ENCODE data around the gene NECAB3.

The NECAB3 gene

DNA sequence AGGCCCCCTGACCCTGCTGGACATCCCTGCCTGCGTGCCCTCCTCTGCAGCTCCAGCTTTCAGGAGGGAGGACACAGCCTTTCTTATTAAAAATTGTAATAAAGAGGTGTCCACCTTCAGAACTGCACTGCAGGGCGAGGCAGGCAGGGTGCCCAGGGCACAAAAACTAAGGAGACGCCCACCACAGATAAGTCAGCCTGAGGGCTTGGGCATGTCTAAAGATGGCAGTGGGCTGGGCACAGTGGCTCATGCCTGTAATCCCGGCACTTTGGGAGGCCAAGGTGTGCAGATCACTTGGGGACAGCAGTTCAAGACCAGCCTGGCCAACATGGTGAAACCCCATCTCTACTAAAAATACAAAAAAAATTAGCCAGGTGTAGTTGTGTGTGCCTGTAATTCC, 19.1 kb downstream of the NECAB3 start:
- Histone ChIP-seq H3K4me3 (ENCODE audit: low read length) (no peak overlapping the region), H3K9me2 (replicated peaks; ENCODE audit: insufficient read depth, low read length) (no peaks in the 10 kb centered on the region), H2AFZ (ENCODE audit: low read length) (no peak overlapping the region), H3F3A (ENCODE audit: insufficient read depth, low read length) (no peaks in the 10 kb centered on the region; the same call in 1 of the 2 replicates), H3K27ac (ENCODE audit: low read length) (no peak overlapping the region), H3K9ac (ENCODE audit: low read length) (no peak overlapping the region), H3K79me2 (ENCODE audit: low read length) (no peaks in the 10 kb centered on the region), H3K4me1 (ENCODE audit: low read length) (peaks cover 3% of the 10 kb centered on the region; the same call in 1 of the 2 replicates), H4K20me1 (ENCODE audit: insufficient read depth, low read length) (no peaks in the 10 kb centered on the region), H3K9me3 (replicated peaks; ENCODE audit: insufficient read depth, low read length) (no peaks in the 10 kb centered on the region), H3K27me3 (replicated peaks; ENCODE audit: insufficient read depth, low read length) (no peaks in the 10 kb centered on the region), H3K36me3 (replicated peaks; ENCODE audit: insufficient read depth, low read length) (no peaks in the 10 kb centered on the region), H3K4me2 (ENCODE audit: low read depth, low read length) (no peak overlapping the region)
- DNase-seq: no peak
- no peak for TF ChIP-seq EZH2 (optimal IDR thresholded peaks at IDR 0.05; ENCODE audit: low read depth, low read length)
- no peak for TF ChIP-seq EZH2phosphoT487 (IDR thresholded peaks at IDR 0.05; ENCODE audit: low read length)
- TF ChIP-seq, protein P1, sequence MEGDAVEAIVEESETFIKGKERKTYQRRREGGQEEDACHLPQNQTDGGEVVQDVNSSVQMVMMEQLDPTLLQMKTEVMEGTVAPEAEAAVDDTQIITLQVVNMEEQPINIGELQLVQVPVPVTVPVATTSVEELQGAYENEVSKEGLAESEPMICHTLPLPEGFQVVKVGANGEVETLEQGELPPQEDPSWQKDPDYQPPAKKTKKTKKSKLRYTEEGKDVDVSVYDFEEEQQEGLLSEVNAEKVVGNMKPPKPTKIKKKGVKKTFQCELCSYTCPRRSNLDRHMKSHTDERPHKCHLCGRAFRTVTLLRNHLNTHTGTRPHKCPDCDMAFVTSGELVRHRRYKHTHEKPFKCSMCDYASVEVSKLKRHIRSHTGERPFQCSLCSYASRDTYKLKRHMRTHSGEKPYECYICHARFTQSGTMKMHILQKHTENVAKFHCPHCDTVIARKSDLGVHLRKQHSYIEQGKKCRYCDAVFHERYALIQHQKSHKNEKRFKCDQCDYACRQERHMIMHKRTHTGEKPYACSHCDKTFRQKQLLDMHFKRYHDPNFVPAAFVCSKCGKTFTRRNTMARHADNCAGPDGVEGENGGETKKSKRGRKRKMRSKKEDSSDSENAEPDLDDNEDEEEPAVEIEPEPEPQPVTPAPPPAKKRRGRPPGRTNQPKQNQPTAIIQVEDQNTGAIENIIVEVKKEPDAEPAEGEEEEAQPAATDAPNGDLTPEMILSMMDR (IDR thresholded peaks at IDR 0.05; ENCODE audit: low read length): no peak

DNA sequence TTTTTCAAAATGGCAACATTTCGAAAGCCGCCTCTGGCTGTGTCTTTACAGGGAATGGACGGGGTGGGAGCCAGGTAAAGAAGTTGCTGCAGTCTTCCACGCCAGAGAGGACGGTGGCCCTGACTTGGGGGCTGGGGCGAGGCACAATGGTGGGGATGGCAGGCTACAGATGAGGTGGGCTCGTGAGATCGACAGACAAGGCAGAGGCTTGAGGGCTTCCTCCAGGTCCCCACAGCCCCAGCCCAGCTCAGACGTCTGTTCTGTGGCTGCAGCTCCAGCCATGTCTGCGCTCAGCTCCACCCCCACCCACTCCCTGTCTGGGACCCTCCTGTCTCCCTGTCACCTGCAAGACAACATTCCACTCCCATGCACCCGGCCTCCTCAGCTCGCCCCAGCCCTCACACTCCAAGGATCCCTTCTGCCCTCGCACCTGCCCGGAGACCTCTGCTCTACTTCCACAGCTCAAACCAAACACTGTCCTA, 19.5 kb downstream of the NECAB3 start:
- H3K9me3 ChIP-seq (replicated peaks; ENCODE audit: insufficient read depth, low read length): no peaks in the 10 kb centered on the region
- H3K36me3 ChIP-seq (replicated peaks; ENCODE audit: insufficient read depth, low read length): no peaks in the 10 kb centered on the region
- no peak overlapping the region for H3K4me3 ChIP-seq (ENCODE audit: low read length)
- DNase-seq: no peak
- H4K20me1 ChIP-seq (ENCODE audit: insufficient read depth, low read length): no peaks in the 10 kb centered on the region
- no peak overlapping the region for H3K4me2 ChIP-seq (ENCODE audit: low read depth, low read length)
- no peak overlapping the region for H3K9ac ChIP-seq (ENCODE audit: low read length)
- TF ChIP-seq, protein P1 (IDR thresholded peaks at IDR 0.05; ENCODE audit: low read length): no peak
- TF ChIP-seq EZH2 (optimal IDR thresholded peaks at IDR 0.05; ENCODE audit: low read depth, low read length): no peak
- no peak for TF ChIP-seq EZH2phosphoT487 (IDR thresholded peaks at IDR 0.05; ENCODE audit: low read length)
- H3K27ac ChIP-seq (ENCODE audit: low read length): no peak overlapping the region
- no peaks in the 10 kb centered on the region for H3K9me2 ChIP-seq (replicated peaks; ENCODE audit: insufficient read depth, low read length)
- H3K27me3 ChIP-seq (replicated peaks; ENCODE audit: insufficient read depth, low read length): no peaks in the 10 kb centered on the region
- H2AFZ ChIP-seq (ENCODE audit: low read length): no peak overlapping the region
- H3F3A ChIP-seq (ENCODE audit: insufficient read depth, low read length): no peaks in the 10 kb centered on the region; the same call in 1 of the 2 replicates
- peaks cover 3% of the 10 kb centered on the region; the same call in 1 of the 2 replicates for H3K4me1 ChIP-seq (ENCODE audit: low read length)
- no peaks in the 10 kb centered on the region for H3K79me2 ChIP-seq (ENCODE audit: low read length)

DNA sequence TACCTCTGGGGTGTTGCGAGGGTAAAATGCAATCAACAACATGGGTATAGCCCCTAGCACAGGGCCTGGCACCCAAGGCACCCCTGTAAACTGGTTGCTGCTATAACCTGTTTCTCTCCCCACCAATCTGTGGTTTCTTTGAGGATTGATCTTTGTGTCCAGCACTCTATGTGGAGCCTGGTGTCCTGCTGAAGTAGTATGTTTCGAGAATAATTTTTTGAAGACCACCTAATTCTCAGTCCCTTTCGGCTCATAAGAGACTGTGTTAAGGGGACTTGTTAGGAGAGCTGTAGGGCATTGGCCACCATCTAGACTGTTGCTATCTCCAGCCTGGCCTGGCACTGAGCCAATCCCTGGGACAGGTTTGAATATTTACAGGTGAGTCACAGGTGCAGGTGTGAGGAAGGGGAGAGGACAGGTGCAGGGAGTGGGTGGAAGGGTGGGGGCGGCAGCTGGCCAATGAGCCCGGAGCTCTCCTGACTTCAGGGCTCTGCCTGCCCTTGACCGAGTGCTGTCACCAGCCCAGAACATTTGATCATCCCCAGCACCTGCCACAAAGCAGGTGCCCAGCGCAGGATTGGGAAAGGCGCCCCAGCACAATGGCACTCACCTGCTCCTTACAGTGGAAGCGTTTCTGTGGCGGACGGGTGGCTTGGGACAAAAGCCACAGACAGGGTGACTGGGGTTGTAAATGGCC, 20.2 kb downstream of the NECAB3 start:
- H3K27ac ChIP-seq (ENCODE audit: low read length): no peak overlapping the region
- no peak overlapping the region for H3K9ac ChIP-seq (ENCODE audit: low read length)

More for the DNA sequence above, 20.2 kb downstream of the NECAB3 start:
- no peak for DNase-seq
- no peaks in the 10 kb centered on the region for H3K9me2 ChIP-seq (replicated peaks; ENCODE audit: insufficient read depth, low read length)
- no peak overlapping the region for H2AFZ ChIP-seq (ENCODE audit: low read length)
- TF ChIP-seq EZH2phosphoT487 (IDR thresholded peaks at IDR 0.05; ENCODE audit: low read length): no peak
- TF ChIP-seq, protein P1 (IDR thresholded peaks at IDR 0.05; ENCODE audit: low read length): no peak
- TF ChIP-seq EZH2 (optimal IDR thresholded peaks at IDR 0.05; ENCODE audit: low read depth, low read length): no peak
- H3K4me2 ChIP-seq (ENCODE audit: low read depth, low read length): no peak overlapping the region
- no peaks in the 10 kb centered on the region for H4K20me1 ChIP-seq (ENCODE audit: insufficient read depth, low read length)
- peaks cover under 1% of the 10 kb centered on the region; the same call in 1 of the 2 replicates for H3F3A ChIP-seq (ENCODE audit: insufficient read depth, low read length)
- no peaks in the 10 kb centered on the region for H3K27me3 ChIP-seq (replicated peaks; ENCODE audit: insufficient read depth, low read length)
- H3K4me1 ChIP-seq (ENCODE audit: low read length): peaks cover 4% of the 10 kb centered on the region; the same call in 1 of the 2 replicates
- no peaks in the 10 kb centered on the region for H3K9me3 ChIP-seq (replicated peaks; ENCODE audit: insufficient read depth, low read length)
- no peaks in the 10 kb centered on the region for H3K36me3 ChIP-seq (replicated peaks; ENCODE audit: insufficient read depth, low read length)
- H3K79me2 ChIP-seq (ENCODE audit: low read length): no peaks in the 10 kb centered on the region
- H3K4me3 ChIP-seq (ENCODE audit: low read length): no peak overlapping the region

All from MM.1S (cell line).